Transverse colon (tissue), 4 donors: ENCODE measurements around the gene AKR7A2. TPM values are rescaled to one million over a fixed set of nuclear protein-coding genes. Genes with fewer than 3 reads are reported as not detected.

Source experiments
- DNase-seq: peaks from one replicate; pipeline ENCODE4 v3.0.0-alpha.2; 2019
- H3K27ac ChIP-seq, 4 donors: fragments of 200-600 bp; sonication (generic); 2 replicates each; pipeline ENCODE4 v1.5.1; 2016 to 2018; ENCODE audit warnings: inconsistent platforms in 4 of 4
- H3K27me3 ChIP-seq: fragments of 200-600 bp; sonication (generic); 2 replicates; pipeline ENCODE4 v1.5.1; 2017; ENCODE audit warnings: inconsistent platforms
- H3K36me3 ChIP-seq, 4 donors: fragments of 200-600 bp; sonication (generic); 2 replicates each; pipeline ENCODE4 v1.5.1; 2017 to 2019; ENCODE audit warnings: inconsistent platforms in 4 of 4
- H3K4me1 ChIP-seq, 4 donors: fragments of 200-600 bp; sonication (generic); 2 replicates each; pipeline ENCODE4 v1.5.1; 2017 to 2020; ENCODE audit warnings: inconsistent platforms in 4 of 4
- H3K4me3 ChIP-seq, 4 donors: fragments of 200-600 bp; sonication (generic); 1 replicate in 1 of 4; 2 replicates in 3 of 4; pipeline versions ENCODE4 v1.5.1 to v1.6.1; 2017 to 2019; ENCODE audit warnings: inconsistent platforms in 4 of 4
- H3K9me3 ChIP-seq, 2 donors: fragments of 200-600 bp; sonication (generic); 2 replicates each; pipeline ENCODE4 v1.5.1; 2017 to 2019; ENCODE audit warnings: inconsistent platforms in 2 of 2
- CTCF ChIP-seq, 5 experiments: fragments of 200-600 bp in 3 of 5; fragments of 450-650 bp in 2 of 5; sonication (generic) in 3 of 5; IDR thresholded peaks; 1 replicate in 2 of 5; 2 replicates in 3 of 5; pipeline ENCODE4 v1.5.1; 2016 to 2017; ENCODE audit warnings: antibody characterized with exemption in 5 of 5, inconsistent platforms in 3 of 5, mild to moderate bottlenecking in 2 of 5, moderate library complexity in 1 of 5
- EP300 ChIP-seq: sonication (generic); formaldehyde crosslinking; IDR thresholded peaks from one replicate; pipeline ENCODE4 v1.6.1; 2017; ENCODE audit warnings: antibody characterized with exemption, low read depth
- POLR2A ChIP-seq: fragments of 450-650 bp; IDR thresholded peaks from one replicate; pipeline ENCODE4 v1.6.1; 2016; ENCODE audit warnings: antibody characterized with exemption, mild to moderate bottlenecking, moderate library complexity
- POLR2AphosphoS5 ChIP-seq, 3 donors: sonication (generic); formaldehyde crosslinking; IDR thresholded peaks; one replicate each; pipeline ENCODE4 v1.6.1; 2016; ENCODE audit warnings: antibody characterized with exemption in 3 of 3
- WGBS, 2 donors: methylation state at CpG; one replicate each; pipeline ENCODE4 v1.1.5; 2018; ENCODE audit warnings: low coverage in 1 of 2; 5-methylcytosine and 5-hydroxymethylcytosine counted together
- in situ Hi-C, 4 donors: fragments of 200-750 bp; cut with MboI; loops; one replicate each; pipeline versions ENCODE4 v1.15.0 to v1.15.1; 2017; ENCODE audit warnings: low sequenced_read_pairs in 3 of 4, low pct_ligation_motif_present in 1 of 4, low pct_unique_long_range_greater_than_20kb in 1 of 4
- intact Hi-C: fragments of 100-400 bp; cut with DNase I; formaldehyde crosslinking; loops from one replicate; pipeline ENCODE4 v1.15.1; 2023; ENCODE audit warnings: low total_unique reads
- total RNA-seq, 4 donors: library from RNA; depleted of rRNA; stranded (reverse); fragments of >200 nt; gene quantifications; one replicate each; pipeline ENCODE4 v1.1.0, GENCODE V29; 2016

Gene AKR7A2
- 100 to 1,000 TPM in 2 of 4 donors, 10 to 100 TPM in 2; 64.7 to 169 (median 112) TPM for total RNA-seq

- peaks cover 14 to 55% (median 47%) of the 10 kb centered on the region in 4 donors for H3K4me1 ChIP-seq
- H3K9me3 ChIP-seq = no peaks in the 10 kb centered on the region
- H3K27me3 ChIP-seq = no peaks in the 10 kb centered on the region
- in situ Hi-C loops (no loop called here), intact Hi-C loops (no loop called here)
- H3K36me3 ChIP-seq = no peaks in the 10 kb centered on the region
- 0% methylated on average over 54 of the region's 105 CpGs; no CpG with 5 or more reads in 1 of the 2 donors for WGBS, 2 donors
- DNase-seq = peak; percentile 95
- TF ChIP-seq POLR2A = peak; percentile 54
- peak; percentile 76 to 95 (median 95) for TF ChIP-seq POLR2AphosphoS5 (IDR thresholded peaks at IDR 0.05)
- TF ChIP-seq CTCF (IDR thresholded peaks at IDR 0.05) = peak in 3 of 5 experiments; percentile 12 to 43 (median 40)
- TF ChIP-seq EP300 = no peak
- peak within 1 kb of the TSS; percentile 89 to 93 (median 90) for H3K27ac ChIP-seq
- H3K4me3 ChIP-seq = peak within 1 kb of the TSS; percentile 67 to 89 (median 76)
Observed at GRCh38 chr1:19311931-19312781, at the start of gene AKR7A2, which contains the start of gene SLC66A1. Gene AKR7A2 (minus strand): TSS chr1:19312144. CDS start chr1:19312124, 20 bp downstream. Gene SLC66A1 (plus strand): TSS chr1:19312326. CDS start chr1:19317678, 5,352 bp downstream.

- DNase-seq = no peak
- intact Hi-C loops = no loop called here
- no peak overlapping the region for H3K4me3 ChIP-seq
- in situ Hi-C loops = no loop called here
- peaks cover 0 to 9% (median 2%) of the 10 kb centered on the region in 4 donors for H3K4me1 ChIP-seq
- 93 to 98% methylated on average over 8 to 18 of the region's 18 CpGs for WGBS, 2 donors
- no peak for TF ChIP-seq EP300
- no peak for TF ChIP-seq POLR2A
- no peak for TF ChIP-seq POLR2AphosphoS5 (IDR thresholded peaks at IDR 0.05)
- no peak for TF ChIP-seq CTCF (IDR thresholded peaks at IDR 0.05)
- H3K27ac ChIP-seq = no peak overlapping the region
- H3K27me3 ChIP-seq = no peaks in the 10 kb centered on the region
- H3K9me3 ChIP-seq = no peaks in the 10 kb centered on the region
- peaks cover 0 to 6% (median 2%) of the 10 kb centered on the region in 4 donors for H3K36me3 ChIP-seq
Observed at GRCh38 chr1:19360843-19361610, 49.1 kb upstream of the AKR7A2 start.

- Histone ChIP-seq H3K4me1 (peaks cover 0 to 9% (median 2%) of the 10 kb centered on the region in 4 donors), H3K36me3 (peaks cover 0 to 12% (median 5%) of the 10 kb centered on the region in 4 donors), H3K4me3 (no peak overlapping the region), H3K9me3 (no peaks in the 10 kb centered on the region), H3K27ac (no peak overlapping the region), H3K27me3 (no peaks in the 10 kb centered on the region)
- intact Hi-C loops (no loop called here), in situ Hi-C loops (no loop called here)
- WGBS, 2 donors = 73% methylated on average over 11 of the region's 11 CpGs; no CpG with 5 or more reads in 1 of the 2 donors
- TF ChIP-seq EP300 (no peak), CTCF (IDR thresholded peaks at IDR 0.05) (no peak), POLR2AphosphoS5 (IDR thresholded peaks at IDR 0.05) (no peak), POLR2A (no peak)
- DNase-seq = no peak
Observed at GRCh38 chr1:19360432-19360831, 48.5 kb upstream of the AKR7A2 start.

GRCh38 chr1:19360016-19360415 lies 48.1 kb upstream of the AKR7A2 start:
- H3K9me3 ChIP-seq = no peaks in the 10 kb centered on the region
- in situ Hi-C loops (no loop called here), intact Hi-C loops (no loop called here)
- H3K27ac ChIP-seq = no peak overlapping the region
- WGBS, 2 donors = 67% methylated on average over 6 of the region's 6 CpGs; no CpG with 5 or more reads in 1 of the 2 donors
- no peak overlapping the region for H3K4me3 ChIP-seq
- TF ChIP-seq EP300 (no peak), POLR2AphosphoS5 (IDR thresholded peaks at IDR 0.05) (no peak), POLR2A (no peak), CTCF (IDR thresholded peaks at IDR 0.05) (no peak)
- H3K4me1 ChIP-seq = peaks cover 0 to 9% (median 2%) of the 10 kb centered on the region in 4 donors
- DNase-seq = no peak
- no peaks in the 10 kb centered on the region for H3K27me3 ChIP-seq
- H3K36me3 ChIP-seq = peaks cover 0 to 13% (median 6%) of the 10 kb centered on the region in 4 donors
